Mesenchymal stem cell (in vitro differentiated cells and primary cell): Measurements from ENCODE around the gene OR52B4.
"Not testable (repeated sequence)": the region's sequence is repeated elsewhere in the genome, so short reads cannot be mapped to it uniquely, and the experiment has no call there.

ENCODE experiments used
- DNase-seq: peaks from one replicate; pipeline ENCODE4 v3.0.0-alpha.2; 2013
- H2AFZ ChIP-seq: one replicate; pipeline ENCODE4 v1.6.1; 2013; ENCODE audit warnings: low read depth, mild to moderate bottlenecking, control low read depth, inconsistent platforms, low read length, moderate library complexity
- H2AK5ac ChIP-seq: 2 replicates; pipeline ENCODE4 v1.6.1; 2013; ENCODE audit warnings: low read length, moderate library complexity, mild to moderate bottlenecking, inconsistent platforms; ENCODE audit not compliant: severe bottlenecking
- H2BK120ac ChIP-seq: one replicate; pipeline ENCODE4 v1.6.1; 2013; ENCODE audit warnings: low read depth, mild to moderate bottlenecking, inconsistent platforms, low read length, moderate library complexity
- H2BK12ac ChIP-seq, 2 experiments: one replicate each; pipeline ENCODE4 v1.6.1; 2013; ENCODE audit warnings: inconsistent platforms in 2 of 2, low read length in 2 of 2, mild to moderate bottlenecking in 2 of 2, moderate library complexity in 2 of 2, control low read depth in 1 of 2
- H2BK15ac ChIP-seq: one replicate; pipeline ENCODE4 v1.6.1; 2013; ENCODE audit warnings: mild to moderate bottlenecking, low read depth, inconsistent platforms; ENCODE audit not compliant: poor library complexity, severe bottlenecking
- H2BK5ac ChIP-seq: 2 replicates; pipeline ENCODE4 v1.6.1; 2013; ENCODE audit warnings: low read depth, mild to moderate bottlenecking, low read length, control low read depth, inconsistent platforms; ENCODE audit not compliant: poor library complexity, severe bottlenecking
- H3K14ac ChIP-seq, 2 experiments: one replicate each; pipeline ENCODE4 v1.6.1; 2013; ENCODE audit warnings: inconsistent platforms in 2 of 2, low read length in 2 of 2, control low read depth in 1 of 2, mild to moderate bottlenecking in 1 of 2, moderate library complexity in 1 of 2
- H3K18ac ChIP-seq, 2 experiments: one replicate each; pipeline ENCODE4 v1.6.1; 2013; ENCODE audit warnings: inconsistent platforms in 2 of 2, low read length in 2 of 2, control low read depth in 1 of 2, low read depth in 1 of 2, mild to moderate bottlenecking in 1 of 2
- H3K23ac ChIP-seq, 2 experiments: one replicate each; pipeline ENCODE4 v1.6.1; 2013; ENCODE audit warnings: inconsistent platforms in 2 of 2, low read length in 2 of 2, mild to moderate bottlenecking in 2 of 2, moderate library complexity in 2 of 2, control low read depth in 1 of 2
- H3K27ac ChIP-seq: 2 replicates; pipeline ENCODE4 v1.5.1; 2013; ENCODE audit warnings: mild to moderate bottlenecking, moderate library complexity, low read length, control low read depth, inconsistent platforms; ENCODE audit not compliant: poor library complexity, severe bottlenecking
- H3K27me3 ChIP-seq, 2 experiments: 2 replicates each; pipeline versions ENCODE4 v1.6.1 to v1.7.0; 2013; ENCODE audit warnings: low read length in 2 of 2, mild to moderate bottlenecking in 2 of 2, moderate library complexity in 2 of 2, control low read depth in 1 of 2, inconsistent platforms in 1 of 2; ENCODE audit not compliant: control insufficient read depth in 1 of 2, insufficient read depth in 1 of 2
- H3K36me3 ChIP-seq, 2 experiments: 2 replicates each; pipeline versions ENCODE4 v1.6.1 to v1.7.0; 2013; ENCODE audit warnings: low read length in 2 of 2, control low read depth in 1 of 2, inconsistent platforms in 1 of 2, low read depth in 1 of 2, mild to moderate bottlenecking in 1 of 2; ENCODE audit not compliant: insufficient read depth in 2 of 2, control insufficient read depth in 1 of 2
- H3K4ac ChIP-seq, 2 experiments: one replicate each; pipeline ENCODE4 v1.6.1; 2013; ENCODE audit warnings: inconsistent platforms in 2 of 2, low read length in 2 of 2, mild to moderate bottlenecking in 2 of 2, moderate library complexity in 2 of 2, control low read depth in 1 of 2, low read depth in 1 of 2
- H3K4me1 ChIP-seq: 2 replicates; pipeline ENCODE4 v1.6.1; 2013; ENCODE audit warnings: low read depth, low read length, control low read depth; ENCODE audit not compliant: control insufficient read depth, insufficient read depth
- H3K4me2 ChIP-seq: 2 replicates; pipeline ENCODE4 v1.6.1; 2013; ENCODE audit warnings: low read length, mild to moderate bottlenecking, inconsistent platforms; ENCODE audit not compliant: poor library complexity, severe bottlenecking
- H3K4me3 ChIP-seq, 2 experiments: 2 replicates each; pipeline versions ENCODE4 v1.5.1 to v1.7.0; 2013; ENCODE audit warnings: low read length in 2 of 2, mild to moderate bottlenecking in 2 of 2, control low read depth in 1 of 2, low read depth in 1 of 2; ENCODE audit not compliant: insufficient read depth in 1 of 2
- H3K79me1 ChIP-seq: replicated peaks from 2 replicates; pipeline ENCODE4 v1.6.1; 2013; ENCODE audit warnings: mild to moderate bottlenecking, control low read depth, low read length, inconsistent platforms; ENCODE audit not compliant: poor library complexity, severe bottlenecking
- H3K9ac ChIP-seq: 2 replicates; pipeline ENCODE4 v1.7.0; 2013; ENCODE audit warnings: mild to moderate bottlenecking, low read length, moderate library complexity
- H3K9me3 ChIP-seq: 2 replicates; pipeline ENCODE4 v1.7.0; 2013; ENCODE audit warnings: mild to moderate bottlenecking, low read length; ENCODE audit not compliant: control insufficient read depth
- H4K8ac ChIP-seq: one replicate; pipeline ENCODE4 v1.6.1; 2013; ENCODE audit warnings: inconsistent platforms, mild to moderate bottlenecking, low read length, moderate library complexity
- H4K91ac ChIP-seq: one replicate; pipeline ENCODE4 v1.6.1; 2013; ENCODE audit warnings: mild to moderate bottlenecking, low read length, inconsistent platforms
- WGBS: methylation state at CpG from one replicate; pipeline ENCODE4 v1.1.7; 2013; ENCODE audit warnings: mixed read lengths; 5-methylcytosine and 5-hydroxymethylcytosine counted together

Gene OR52B4

GRCh38 chr11:4381901-4382300 lies 13.7 kb upstream of the OR52B4 start:
- H3K36me3 ChIP-seq, result peaks cover 19 to 27% of the 10 kb centered on the region in 2 experiments
- H3K9ac ChIP-seq, result no peak overlapping the region
- no peak overlapping the region for H3K14ac ChIP-seq
- no peaks in the 10 kb centered on the region for H3K27me3 ChIP-seq
- no peak overlapping the region for H4K8ac ChIP-seq
- DNase-seq, result no peak
- no peak overlapping the region for H3K4me2 ChIP-seq
- no peak overlapping the region for H2BK5ac ChIP-seq
- H2BK12ac ChIP-seq, result no peak overlapping the region
- no peak overlapping the region for H2BK15ac ChIP-seq
- H2AFZ ChIP-seq, result no peak overlapping the region
- H3K4me1 ChIP-seq, result no peaks in the 10 kb centered on the region
- H2BK120ac ChIP-seq, result no peak overlapping the region
- no peaks in the 10 kb centered on the region for H3K79me1 ChIP-seq
- H3K18ac ChIP-seq, result no peak overlapping the region
- H3K23ac ChIP-seq, result no peak overlapping the region
- no peak overlapping the region for H2AK5ac ChIP-seq
- H3K9me3 ChIP-seq, result peaks cover 4% of the 10 kb centered on the region
- H3K4ac ChIP-seq, result no peak overlapping the region
- H3K27ac ChIP-seq, result no peak overlapping the region
- no peak overlapping the region for H4K91ac ChIP-seq
- no peak overlapping the region for H3K4me3 ChIP-seq
- 80% methylated on average over 1 of the region's 2 CpGs for WGBS

- H4K91ac ChIP-seq, result no peak overlapping the region
- no peak overlapping the region for H3K14ac ChIP-seq
- H3K9ac ChIP-seq, result no peak overlapping the region
- DNase-seq, result no peak
- H3K4me1 ChIP-seq, result no peaks in the 10 kb centered on the region
- H2AFZ ChIP-seq, result no peak overlapping the region
- no peak overlapping the region for H2BK15ac ChIP-seq
- no peak overlapping the region for H3K18ac ChIP-seq
- no peaks in the 10 kb centered on the region for H3K79me1 ChIP-seq
- H3K27me3 ChIP-seq, result no peaks in the 10 kb centered on the region
- H3K4me2 ChIP-seq, result no peak overlapping the region
- H2BK5ac ChIP-seq, result no peak overlapping the region
- no peak overlapping the region for H3K4me3 ChIP-seq
- H3K27ac ChIP-seq, result no peak overlapping the region
- H3K4ac ChIP-seq, result no peak overlapping the region
- H2BK12ac ChIP-seq, result no peak overlapping the region
- H2AK5ac ChIP-seq, result no peak overlapping the region
- no peak overlapping the region for H3K23ac ChIP-seq
- peaks cover 4% of the 10 kb centered on the region for H3K9me3 ChIP-seq
- no peak overlapping the region for H4K8ac ChIP-seq
- H2BK120ac ChIP-seq, result no peak overlapping the region
- 85% methylated on average over 5 of the region's 5 CpGs for WGBS
- H3K36me3 ChIP-seq, result no peaks in the 10 kb centered on the region
Observed at GRCh38 chr11:4375431-4376140, 7.4 kb upstream of the OR52B4 start.

GRCh38 chr11:4370166-4370565 lies 2.0 kb upstream of the OR52B4 start:
- Histone ChIP-seq H3K4ac (no peak overlapping the region), H3K4me3 (no peak overlapping the region), H2BK5ac (no peak overlapping the region), H2AFZ (no peak overlapping the region), H3K9ac (no peak overlapping the region), H2BK15ac (no peak overlapping the region), H3K9me3 (peaks cover 7% of the 10 kb centered on the region), H4K91ac (no peak overlapping the region), H3K18ac (no peak overlapping the region), H3K4me2 (no peak overlapping the region), H3K27ac (no peak overlapping the region), H3K4me1 (no peaks in the 10 kb centered on the region), H2AK5ac (no peak overlapping the region), H2BK12ac (no peak overlapping the region), H3K23ac (no peak overlapping the region), H3K14ac (no peak overlapping the region), H3K79me1 (no peaks in the 10 kb centered on the region), H4K8ac (no peak overlapping the region), H3K27me3 (no peaks in the 10 kb centered on the region), H3K36me3 (no peaks in the 10 kb centered on the region), H2BK120ac (no peak overlapping the region)
- 47% methylated on average over 2 of the region's 3 CpGs for WGBS
- no peak for DNase-seq

- H2BK5ac ChIP-seq, H3K27me3 ChIP-seq, DNase-seq, H3K18ac ChIP-seq, H3K4me1 ChIP-seq, H3K36me3 ChIP-seq, H3K27ac ChIP-seq, H3K23ac ChIP-seq, H4K91ac ChIP-seq, H2BK120ac ChIP-seq, H3K79me1 ChIP-seq, H3K9me3 ChIP-seq, H3K4ac ChIP-seq, H3K4me2 ChIP-seq, H3K9ac ChIP-seq, H2BK15ac ChIP-seq, H4K8ac ChIP-seq, H3K14ac ChIP-seq, H2AFZ ChIP-seq, H2AK5ac ChIP-seq, H2BK12ac ChIP-seq, H3K4me3 ChIP-seq: not testable (repeated sequence)
- no CpG with 5 or more reads among the region's 5 CpGs for WGBS
Observed at GRCh38 chr11:4348142-4348541, 20.0 kb downstream of the OR52B4 start.
